Measurements from ENCODE around the gene EFNA3.

DNA sequence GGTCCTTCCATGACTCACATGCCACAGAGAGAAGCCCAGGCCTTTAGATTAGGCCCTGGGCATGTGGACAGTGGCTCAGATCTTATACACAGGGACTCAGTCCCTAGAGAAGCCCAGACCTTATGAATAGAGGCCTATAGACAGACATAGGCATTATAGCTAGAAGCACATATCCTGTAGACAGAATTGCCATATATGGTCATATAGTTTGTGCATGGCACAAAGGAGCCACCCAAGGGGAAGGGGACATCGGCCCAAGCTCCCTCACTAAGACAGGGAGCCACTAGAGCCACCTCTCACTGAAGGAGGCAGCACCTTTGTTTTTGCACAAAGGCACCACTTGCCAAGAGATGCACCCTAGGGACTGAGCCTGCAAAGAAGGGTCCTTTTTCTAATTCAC is 2.3 kb upstream of the EFNA3 start:
- TF ChIP-seq, protein P1, sequence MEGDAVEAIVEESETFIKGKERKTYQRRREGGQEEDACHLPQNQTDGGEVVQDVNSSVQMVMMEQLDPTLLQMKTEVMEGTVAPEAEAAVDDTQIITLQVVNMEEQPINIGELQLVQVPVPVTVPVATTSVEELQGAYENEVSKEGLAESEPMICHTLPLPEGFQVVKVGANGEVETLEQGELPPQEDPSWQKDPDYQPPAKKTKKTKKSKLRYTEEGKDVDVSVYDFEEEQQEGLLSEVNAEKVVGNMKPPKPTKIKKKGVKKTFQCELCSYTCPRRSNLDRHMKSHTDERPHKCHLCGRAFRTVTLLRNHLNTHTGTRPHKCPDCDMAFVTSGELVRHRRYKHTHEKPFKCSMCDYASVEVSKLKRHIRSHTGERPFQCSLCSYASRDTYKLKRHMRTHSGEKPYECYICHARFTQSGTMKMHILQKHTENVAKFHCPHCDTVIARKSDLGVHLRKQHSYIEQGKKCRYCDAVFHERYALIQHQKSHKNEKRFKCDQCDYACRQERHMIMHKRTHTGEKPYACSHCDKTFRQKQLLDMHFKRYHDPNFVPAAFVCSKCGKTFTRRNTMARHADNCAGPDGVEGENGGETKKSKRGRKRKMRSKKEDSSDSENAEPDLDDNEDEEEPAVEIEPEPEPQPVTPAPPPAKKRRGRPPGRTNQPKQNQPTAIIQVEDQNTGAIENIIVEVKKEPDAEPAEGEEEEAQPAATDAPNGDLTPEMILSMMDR (tag by site-specific recombination; IDR thresholded peaks at IDR 0.05) = no peak
- TF ChIP-seq ZNF785 (tag by site-specific recombination; IDR thresholded peaks at IDR 0.05) (no peak), ZNF555 (tag by site-specific recombination; conservative IDR thresholded peaks at IDR 0.05) (no peak), SETDB1 (IDR thresholded peaks at IDR 0.05; ENCODE audit: insufficient read length, low read length) (no peak)
- TF ChIP-seq, protein P2, sequence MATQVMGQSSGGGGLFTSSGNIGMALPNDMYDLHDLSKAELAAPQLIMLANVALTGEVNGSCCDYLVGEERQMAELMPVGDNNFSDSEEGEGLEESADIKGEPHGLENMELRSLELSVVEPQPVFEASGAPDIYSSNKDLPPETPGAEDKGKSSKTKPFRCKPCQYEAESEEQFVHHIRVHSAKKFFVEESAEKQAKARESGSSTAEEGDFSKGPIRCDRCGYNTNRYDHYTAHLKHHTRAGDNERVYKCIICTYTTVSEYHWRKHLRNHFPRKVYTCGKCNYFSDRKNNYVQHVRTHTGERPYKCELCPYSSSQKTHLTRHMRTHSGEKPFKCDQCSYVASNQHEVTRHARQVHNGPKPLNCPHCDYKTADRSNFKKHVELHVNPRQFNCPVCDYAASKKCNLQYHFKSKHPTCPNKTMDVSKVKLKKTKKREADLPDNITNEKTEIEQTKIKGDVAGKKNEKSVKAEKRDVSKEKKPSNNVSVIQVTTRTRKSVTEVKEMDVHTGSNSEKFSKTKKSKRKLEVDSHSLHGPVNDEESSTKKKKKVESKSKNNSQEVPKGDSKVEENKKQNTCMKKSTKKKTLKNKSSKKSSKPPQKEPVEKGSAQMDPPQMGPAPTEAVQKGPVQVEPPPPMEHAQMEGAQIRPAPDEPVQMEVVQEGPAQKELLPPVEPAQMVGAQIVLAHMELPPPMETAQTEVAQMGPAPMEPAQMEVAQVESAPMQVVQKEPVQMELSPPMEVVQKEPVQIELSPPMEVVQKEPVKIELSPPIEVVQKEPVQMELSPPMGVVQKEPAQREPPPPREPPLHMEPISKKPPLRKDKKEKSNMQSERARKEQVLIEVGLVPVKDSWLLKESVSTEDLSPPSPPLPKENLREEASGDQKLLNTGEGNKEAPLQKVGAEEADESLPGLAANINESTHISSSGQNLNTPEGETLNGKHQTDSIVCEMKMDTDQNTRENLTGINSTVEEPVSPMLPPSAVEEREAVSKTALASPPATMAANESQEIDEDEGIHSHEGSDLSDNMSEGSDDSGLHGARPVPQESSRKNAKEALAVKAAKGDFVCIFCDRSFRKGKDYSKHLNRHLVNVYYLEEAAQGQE (tag by site-specific recombination; IDR thresholded peaks at IDR 0.05) = no peak
- TF ChIP-seq, protein P3, sequence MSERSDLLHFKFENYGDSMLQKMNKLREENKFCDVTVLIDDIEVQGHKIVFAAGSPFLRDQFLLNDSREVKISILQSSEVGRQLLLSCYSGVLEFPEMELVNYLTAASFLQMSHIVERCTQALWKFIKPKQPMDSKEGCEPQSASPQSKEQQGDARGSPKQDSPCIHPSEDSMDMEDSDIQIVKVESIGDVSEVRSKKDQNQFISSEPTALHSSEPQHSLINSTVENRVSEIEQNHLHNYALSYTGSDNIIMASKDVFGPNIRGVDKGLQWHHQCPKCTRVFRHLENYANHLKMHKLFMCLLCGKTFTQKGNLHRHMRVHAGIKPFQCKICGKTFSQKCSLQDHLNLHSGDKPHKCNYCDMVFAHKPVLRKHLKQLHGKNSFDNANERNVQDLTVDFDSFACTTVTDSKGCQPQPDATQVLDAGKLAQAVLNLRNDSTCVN (tag by site-specific recombination; optimal IDR thresholded peaks at IDR 0.05) = no peak

Measured in HEK293 (cell line).